WTC11 (cell line): ENCODE measurements around the gene ABHD12.

Source experiments
- CDX4 ChIP-seq: fragments of 250-450 bp; sonication (Bioruptor Pico); IDR thresholded peaks from 2 replicates; pipeline ENCODE4 v1.9.0; 2021; ENCODE audit warnings: moderate library complexity, mild to moderate bottlenecking, inconsistent platforms, borderline replicate concordance
- CREB1 ChIP-seq: sonication (generic); formaldehyde crosslinking; IDR thresholded peaks from 2 replicates; pipeline ENCODE4 v1.8.0; 2023; ENCODE audit warnings: mild to moderate bottlenecking, missing genetic modification reagents
- CTCF ChIP-seq: fragments of 200-600 bp; IDR thresholded peaks from 2 replicates; pipeline ENCODE4 v1.8.0; 2022; ENCODE audit warnings: antibody characterized with exemption
- MYBL2 ChIP-seq: sonication (generic); formaldehyde crosslinking; IDR thresholded peaks from 2 replicates; pipeline ENCODE4 v1.8.1; 2023; ENCODE audit warnings: mild to moderate bottlenecking, moderate library complexity, missing genetic modification reagents
- NFE2L1 ChIP-seq: sonication (generic); formaldehyde crosslinking; IDR thresholded peaks from 2 replicates; pipeline ENCODE4 v1.8.1; 2023; ENCODE audit warnings: missing genetic modification reagents
- NFYB ChIP-seq: sonication (generic); formaldehyde crosslinking; conservative IDR thresholded peaks from 2 replicates; pipeline ENCODE4 v1.8.0; 2022; ENCODE audit warnings: low read depth, missing genetic modification reagents
- NR2C2 ChIP-seq: sonication (generic); formaldehyde crosslinking; IDR thresholded peaks from 2 replicates; pipeline ENCODE4 v1.8.0; 2022; ENCODE audit warnings: mild to moderate bottlenecking, missing genetic modification reagents
- STAT6 ChIP-seq: sonication (generic); formaldehyde crosslinking; conservative IDR thresholded peaks from 2 replicates; pipeline ENCODE4 v1.8.1; 2023; ENCODE audit warnings: mild to moderate bottlenecking, low read depth, missing genetic modification reagents, moderate library complexity
- TCF7 ChIP-seq: sonication (generic); formaldehyde crosslinking; IDR thresholded peaks from 2 replicates; pipeline ENCODE4 v1.8.0; 2022; ENCODE audit warnings: mild to moderate bottlenecking, low read depth, missing genetic modification reagents, moderate library complexity
- USF1 ChIP-seq: sonication (generic); formaldehyde crosslinking; IDR thresholded peaks from 2 replicates; pipeline ENCODE4 v1.8.0; 2022; ENCODE audit warnings: mild to moderate bottlenecking, missing genetic modification reagents
- ZNF263 ChIP-seq: sonication (generic); formaldehyde crosslinking; IDR thresholded peaks from 2 replicates; pipeline ENCODE4 v1.8.1; 2022; ENCODE audit warnings: low read depth, mild to moderate bottlenecking, moderate library complexity, missing genetic modification reagents
- ZNF671 ChIP-seq: fragments of 250-450 bp; sonication (Bioruptor Pico); IDR thresholded peaks from 2 replicates; pipeline ENCODE4 v1.8.0; 2021; ENCODE audit warnings: mild to moderate bottlenecking
- ZSCAN18 ChIP-seq: fragments of 250-450 bp; sonication (Bioruptor Pico); IDR thresholded peaks from 2 replicates; pipeline ENCODE4 v2.1.2; 2022; ENCODE audit warnings: mild to moderate bottlenecking, moderate library complexity

GRCh38 chr20:25402583-25402982 is 11.9 kb upstream of the ABHD12 start:
- TF ChIP-seq ZNF263 (no peak), CTCF (no peak), NFE2L1 (no peak), NR2C2 (CRISPR knock-in tag) (no peak), STAT6 (CRISPR knock-in tag) (no peak), CDX4 (no peak), MYBL2 (no peak), NFYB (CRISPR knock-in tag) (no peak), TCF7 (CRISPR knock-in tag) (no peak), ZSCAN18 (no peak), ZNF671 (CRISPR knock-in tag) (no peak), USF1 (CRISPR knock-in tag) (no peak), CREB1 (CRISPR knock-in tag) (no peak)
